ENCODE data around the gene NRP2.

- TF ChIP-seq CTCF (IDR thresholded peaks at IDR 0.05) (no peak), POLR2A (IDR thresholded peaks at IDR 0.05) (peak in 1 of 2 donors; percentile 11)
Observed at GRCh38 chr2:205684871-205685313, 2.6 kb downstream of the NRP2 start.
